ENCODE measurements around the gene FRMPD2.

FRMPD2 gene

DNA sequence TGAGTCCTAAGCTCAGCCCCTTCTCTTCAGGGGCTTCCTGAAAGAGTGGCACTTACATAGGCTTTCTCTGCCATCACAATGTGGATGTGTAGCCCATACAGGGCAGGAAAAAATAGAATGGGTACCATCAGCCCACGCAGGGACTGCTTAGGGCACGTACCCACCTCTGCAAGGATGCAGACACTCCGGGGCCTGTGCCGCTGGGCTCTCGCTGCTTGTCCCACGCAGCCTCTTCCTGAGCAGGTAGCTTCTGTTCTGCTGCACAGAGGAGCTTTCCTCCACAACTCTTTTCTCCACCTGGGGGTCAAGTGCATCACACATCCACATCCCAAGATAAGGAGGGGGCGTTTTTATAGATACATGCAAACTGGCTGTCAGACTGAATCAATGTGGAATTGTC lies 34.3 kb downstream of the FRMPD2 start:
- no peak for TF ChIP-seq EZH2 (IDR thresholded peaks at IDR 0.05; ENCODE audit: borderline replicate concordance, low read length)
- TF ChIP-seq, protein P1, sequence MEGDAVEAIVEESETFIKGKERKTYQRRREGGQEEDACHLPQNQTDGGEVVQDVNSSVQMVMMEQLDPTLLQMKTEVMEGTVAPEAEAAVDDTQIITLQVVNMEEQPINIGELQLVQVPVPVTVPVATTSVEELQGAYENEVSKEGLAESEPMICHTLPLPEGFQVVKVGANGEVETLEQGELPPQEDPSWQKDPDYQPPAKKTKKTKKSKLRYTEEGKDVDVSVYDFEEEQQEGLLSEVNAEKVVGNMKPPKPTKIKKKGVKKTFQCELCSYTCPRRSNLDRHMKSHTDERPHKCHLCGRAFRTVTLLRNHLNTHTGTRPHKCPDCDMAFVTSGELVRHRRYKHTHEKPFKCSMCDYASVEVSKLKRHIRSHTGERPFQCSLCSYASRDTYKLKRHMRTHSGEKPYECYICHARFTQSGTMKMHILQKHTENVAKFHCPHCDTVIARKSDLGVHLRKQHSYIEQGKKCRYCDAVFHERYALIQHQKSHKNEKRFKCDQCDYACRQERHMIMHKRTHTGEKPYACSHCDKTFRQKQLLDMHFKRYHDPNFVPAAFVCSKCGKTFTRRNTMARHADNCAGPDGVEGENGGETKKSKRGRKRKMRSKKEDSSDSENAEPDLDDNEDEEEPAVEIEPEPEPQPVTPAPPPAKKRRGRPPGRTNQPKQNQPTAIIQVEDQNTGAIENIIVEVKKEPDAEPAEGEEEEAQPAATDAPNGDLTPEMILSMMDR (IDR thresholded peaks at IDR 0.05; ENCODE audit: low read length), result no peak
- H3K27ac ChIP-seq (ENCODE audit: low read depth, low read length, poor library complexity, severe bottlenecking), result no peak overlapping the region
- H3K4me1 ChIP-seq (ENCODE audit: insufficient read depth, low read length, severe bottlenecking), result no peaks in the 10 kb centered on the region
- 0 out of 2 replicates have a peak, but pooled peaks cover 3% of the 10 kb centered on the region for H3K27me3 ChIP-seq (ENCODE audit: insufficient read depth, low read length)
- no peak overlapping the region for H2AFZ ChIP-seq (ENCODE audit: low read length)
- H3F3A ChIP-seq (ENCODE audit: insufficient read depth, low read length), result no peaks in the 10 kb centered on the region
- no peak overlapping the region for H3K4me3 ChIP-seq (ENCODE audit: low read depth, low read length, poor library complexity, severe bottlenecking)
- no peaks in the 10 kb centered on the region for H3K79me2 ChIP-seq (ENCODE audit: insufficient read depth, low read length)
- no peaks in the 10 kb centered on the region for H4K20me1 ChIP-seq (ENCODE audit: insufficient read depth, low read length)
- no peaks in the 10 kb centered on the region for H3K9me3 ChIP-seq (ENCODE audit: low read length)
- no peaks in the 10 kb centered on the region for H3K9me2 ChIP-seq (ENCODE audit: low read depth, low read length)
- H3K36me3 ChIP-seq (ENCODE audit: insufficient read depth, low read length), result no peaks in the 10 kb centered on the region
- no peak overlapping the region for H3K4me2 ChIP-seq (ENCODE audit: low read length)
- no peak overlapping the region for H3K9ac ChIP-seq (ENCODE audit: low read length)

DNA sequence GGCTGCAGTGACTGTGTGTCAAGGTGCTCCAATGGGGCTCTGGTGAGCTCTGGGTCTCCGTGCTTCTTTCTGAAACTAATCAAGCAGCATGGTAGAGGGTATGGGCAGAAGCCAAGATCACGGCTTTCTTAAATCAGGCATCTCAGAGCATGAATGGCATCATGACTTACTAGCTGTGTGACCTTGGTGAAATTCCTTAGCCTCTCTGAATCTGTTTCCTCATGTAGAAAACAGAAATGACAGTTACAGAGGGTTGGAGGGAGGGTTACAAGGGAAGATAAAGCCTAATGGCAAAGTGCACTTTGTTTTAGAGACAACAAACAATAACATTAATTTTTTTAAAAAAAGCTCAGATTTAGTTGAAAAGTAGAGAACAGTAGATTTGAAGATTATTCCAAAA lies 34.9 kb downstream of the FRMPD2 start:
- H3K4me3 ChIP-seq (ENCODE audit: low read depth, low read length, poor library complexity, severe bottlenecking), result no peak overlapping the region
- H3K27me3 ChIP-seq (ENCODE audit: insufficient read depth, low read length), result 0 out of 2 replicates have a peak, but pooled peaks cover 3% of the 10 kb centered on the region
- no peaks in the 10 kb centered on the region for H3F3A ChIP-seq (ENCODE audit: insufficient read depth, low read length)
- no peaks in the 10 kb centered on the region for H3K9me2 ChIP-seq (ENCODE audit: low read depth, low read length)
- no peaks in the 10 kb centered on the region for H3K36me3 ChIP-seq (ENCODE audit: insufficient read depth, low read length)
- no peaks in the 10 kb centered on the region for H3K9me3 ChIP-seq (ENCODE audit: low read length)
- no peak overlapping the region for H3K9ac ChIP-seq (ENCODE audit: low read length)
- H3K79me2 ChIP-seq (ENCODE audit: insufficient read depth, low read length), result no peaks in the 10 kb centered on the region
- TF ChIP-seq, protein P1 (IDR thresholded peaks at IDR 0.05; ENCODE audit: low read length), result no peak
- no peak for TF ChIP-seq EZH2 (IDR thresholded peaks at IDR 0.05; ENCODE audit: borderline replicate concordance, low read length)
- no peaks in the 10 kb centered on the region for H4K20me1 ChIP-seq (ENCODE audit: insufficient read depth, low read length)
- H2AFZ ChIP-seq (ENCODE audit: low read length), result no peak overlapping the region
- H3K4me2 ChIP-seq (ENCODE audit: low read length), result no peak overlapping the region
- H3K4me1 ChIP-seq (ENCODE audit: insufficient read depth, low read length, severe bottlenecking), result no peaks in the 10 kb centered on the region
- no peak overlapping the region for H3K27ac ChIP-seq (ENCODE audit: low read depth, low read length, poor library complexity, severe bottlenecking)

DNA sequence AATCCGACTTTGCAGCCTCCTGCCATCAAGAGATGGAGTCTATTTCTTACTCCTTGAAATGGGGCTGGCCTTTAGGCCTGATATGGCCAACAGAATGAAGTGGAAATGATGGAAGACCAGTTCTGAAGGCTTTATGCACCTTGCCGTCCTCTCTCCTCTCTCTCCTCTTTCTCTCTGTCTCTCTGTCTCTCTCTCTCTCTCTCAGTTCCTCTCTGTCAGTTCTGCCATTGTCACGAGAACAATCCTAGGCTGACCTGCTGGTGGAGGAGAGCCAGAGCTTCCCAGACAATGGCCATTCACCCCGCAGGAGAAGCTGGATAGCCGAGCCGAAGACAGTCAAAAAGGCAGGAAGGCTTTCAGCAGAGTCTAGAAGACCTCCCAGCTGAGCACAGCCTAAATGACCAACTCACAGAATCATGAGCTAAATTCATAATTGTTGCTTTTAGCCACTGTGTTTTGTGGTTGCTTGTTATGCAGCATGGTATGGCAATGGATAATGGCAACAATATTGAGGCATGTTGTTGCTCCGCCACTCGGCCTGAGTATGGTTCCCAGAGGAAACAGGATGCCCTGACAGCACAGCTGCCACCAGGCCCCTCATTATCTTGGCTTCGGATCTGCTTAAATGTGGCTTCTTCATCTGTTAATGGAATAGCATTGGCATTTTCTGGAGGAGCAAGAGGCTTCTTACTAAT lies 35.5 kb downstream of the FRMPD2 start:
- H3K79me2 ChIP-seq (ENCODE audit: insufficient read depth, low read length), result no peaks in the 10 kb centered on the region
- H3K27ac ChIP-seq (ENCODE audit: low read depth, low read length, poor library complexity, severe bottlenecking), result no peak overlapping the region
- no peak overlapping the region for H2AFZ ChIP-seq (ENCODE audit: low read length)
- no peak for TF ChIP-seq EZH2 (IDR thresholded peaks at IDR 0.05; ENCODE audit: borderline replicate concordance, low read length)
- TF ChIP-seq, protein P1 (IDR thresholded peaks at IDR 0.05; ENCODE audit: low read length), result no peak
- no peak overlapping the region for H3K4me3 ChIP-seq (ENCODE audit: low read depth, low read length, poor library complexity, severe bottlenecking)
- H3K27me3 ChIP-seq (ENCODE audit: insufficient read depth, low read length), result 0 out of 2 replicates have a peak, but pooled peaks cover 3% of the 10 kb centered on the region
- H3K4me1 ChIP-seq (ENCODE audit: insufficient read depth, low read length, severe bottlenecking), result no peaks in the 10 kb centered on the region
- no peaks in the 10 kb centered on the region for H3K9me3 ChIP-seq (ENCODE audit: low read length)
- no peaks in the 10 kb centered on the region for H3K36me3 ChIP-seq (ENCODE audit: insufficient read depth, low read length)
- H3K9me2 ChIP-seq (ENCODE audit: low read depth, low read length), result no peaks in the 10 kb centered on the region
- no peaks in the 10 kb centered on the region for H3F3A ChIP-seq (ENCODE audit: insufficient read depth, low read length)
- H3K9ac ChIP-seq (ENCODE audit: low read length), result no peak overlapping the region
- no peaks in the 10 kb centered on the region for H4K20me1 ChIP-seq (ENCODE audit: insufficient read depth, low read length)
- no peak overlapping the region for H3K4me2 ChIP-seq (ENCODE audit: low read length)
